8988T (cell line): Measurements from ENCODE around the gene HDGFL2.

ENCODE experiments used
- DNase-seq: peaks from one replicate; pipeline ENCODE4 v3.0.0; 2011

HDGFL2 gene

GRCh38 chr19:4472174-4472974, at the start of gene HDGFL2:
Gene HDGFL2 (plus strand): TSS chr19:4472297. CDS start chr19:4472351, 54 bp downstream.
- DNase-seq, result no peak

GRCh38 chr19:4423416-4424126, 48.5 kb upstream of the HDGFL2 start:
- no peak for DNase-seq

GRCh38 chr19:4425537-4425936, 46.6 kb upstream of the HDGFL2 start:
- no peak for DNase-seq

- no peak for DNase-seq
Observed at GRCh38 chr19:4428326-4428975, 43.6 kb upstream of the HDGFL2 start.

GRCh38 chr19:4429256-4429655, 42.8 kb upstream of the HDGFL2 start:
- DNase-seq, result no peak

- DNase-seq, result no peak
Observed at GRCh38 chr19:4429771-4430171, 42.3 kb upstream of the HDGFL2 start.

GRCh38 chr19:4430760-4431159, 41.3 kb upstream of the HDGFL2 start:
- no peak for DNase-seq

GRCh38 chr19:4431296-4431695, 40.8 kb upstream of the HDGFL2 start:
- DNase-seq, result no peak

GRCh38 chr19:4431808-4432674, 40.1 kb upstream of the HDGFL2 start:
- no peak for DNase-seq

GRCh38 chr19:4432918-4433506, 39.1 kb upstream of the HDGFL2 start:
- no peak for DNase-seq

GRCh38 chr19:4434391-4434790, 37.7 kb upstream of the HDGFL2 start:
- no peak for DNase-seq

GRCh38 chr19:4436231-4436630, 35.9 kb upstream of the HDGFL2 start:
- DNase-seq, result no peak

GRCh38 chr19:4437103-4437502, 35.0 kb upstream of the HDGFL2 start:
- no peak for DNase-seq

GRCh38 chr19:4439243-4439642, 32.9 kb upstream of the HDGFL2 start:
- DNase-seq, result no peak

GRCh38 chr19:4441994-4442818, 29.9 kb upstream of the HDGFL2 start:
- DNase-seq, result no peak

GRCh38 chr19:4442819-4443146, 29.3 kb upstream of the HDGFL2 start:
- no peak for DNase-seq

GRCh38 chr19:4443188-4443587, 28.9 kb upstream of the HDGFL2 start:
- no peak for DNase-seq

- no peak for DNase-seq
Observed at GRCh38 chr19:4443966-4444764, 27.9 kb upstream of the HDGFL2 start.

- DNase-seq, result no peak
Observed at GRCh38 chr19:4444765-4445741, 27.0 kb upstream of the HDGFL2 start.
